GM18907 (cell line): Measurements from ENCODE around the gene ALAD.
"Not testable (repeated sequence)": the region's sequence is repeated elsewhere in the genome, so short reads cannot be mapped to it uniquely, and the experiment has no call there.

Source experiments
- ATAC-seq: cut with Tn5 transposase; IDR thresholded peaks from one replicate; pipeline ENCODE4 v1.9.1; 2021; ENCODE audit warnings: mild to moderate bottlenecking, moderate library complexity; ENCODE audit not compliant: unreplicated experiment

The ALAD gene

GRCh38 chr9:113399646-113400200 lies 1.4 kb downstream of the ALAD start:
- no peak for ATAC-seq

- no peak for ATAC-seq
Measured at GRCh38 chr9:113398796-113399195, 2.3 kb downstream of the ALAD start.

- no peak for ATAC-seq
Measured at GRCh38 chr9:113397203-113397631, 3.9 kb downstream of the ALAD start.

GRCh38 chr9:113395000-113395861 lies 5.9 kb downstream of the ALAD start:
- ATAC-seq: no peak

GRCh38 chr9:113393281-113393680 lies 7.8 kb downstream of the ALAD start:
- no peak for ATAC-seq

GRCh38 chr9:113391917-113392316 lies 9.2 kb downstream of the ALAD start:
- no peak for ATAC-seq

- ATAC-seq: no peak
Measured at GRCh38 chr9:113390192-113390960, 10.7 kb downstream of the ALAD start.

GRCh38 chr9:113389451-113389850 lies 11.6 kb downstream of the ALAD start:
- no peak for ATAC-seq

- ATAC-seq: no peak
Measured at GRCh38 chr9:113388833-113389232, 12.3 kb downstream of the ALAD start.

- no peak for ATAC-seq
Measured at GRCh38 chr9:113387560-113388230, 13.4 kb downstream of the ALAD start.

- no peak for ATAC-seq
Measured at GRCh38 chr9:113386571-113387393, 14.3 kb downstream of the ALAD start.

- no peak for ATAC-seq
Measured at GRCh38 chr9:113381909-113382411, 19.1 kb downstream of the ALAD start.

GRCh38 chr9:113381441-113381840 lies 19.6 kb downstream of the ALAD start:
- not testable (repeated sequence) for ATAC-seq

- peak; percentile 66 for ATAC-seq
Measured at GRCh38 chr9:113380869-113381378, 20.2 kb downstream of the ALAD start.

GRCh38 chr9:113379829-113380210 lies 21.3 kb downstream of the ALAD start:
- ATAC-seq: not testable (repeated sequence)

- not testable (repeated sequence) for ATAC-seq
Measured at GRCh38 chr9:113379094-113379828, 21.8 kb downstream of the ALAD start.

GRCh38 chr9:113376634-113377567 lies 24.2 kb downstream of the ALAD start, which contains the start of gene HDHD3:
Gene HDHD3 (minus strand): TSS chr9:113376986. CDS start chr9:113374354, 2,632 bp downstream.
- ATAC-seq: peak; percentile 82
